Stimulated activated CD4-positive, alpha-beta T cell treated with anti-CD3 and anti-CD28 coated beads, Interleukin-2, amount 100 ng/mL, for 24 hours (primary cell): Measurements from ENCODE around the gene PIP5K1C.
"Not testable (repeated sequence)": the region's sequence is repeated elsewhere in the genome, so short reads cannot be mapped to it uniquely, and the experiment has no call there.

Experiments
- DNase-seq, 2 donors: peaks; one replicate each; pipeline ENCODE4 v3.0.0-alpha.2; 2020

PIP5K1C gene

GRCh38 chr19:3643674-3644313 lies 56.5 kb downstream of the PIP5K1C start:
- no peak for DNase-seq

GRCh38 chr19:3642987-3643673 lies 57.1 kb downstream of the PIP5K1C start:
- peak; percentile 27 to 43 for DNase-seq

- DNase-seq: no peak
These were observed 58.0 kb downstream of the PIP5K1C start for GRCh38 chr19:3642296-3642695.

- DNase-seq: no peak
These were observed 58.6 kb downstream of the PIP5K1C start for GRCh38 chr19:3641515-3642269.

GRCh38 chr19:3639479-3639878 lies 60.8 kb downstream of the PIP5K1C start:
- DNase-seq: no peak

GRCh38 chr19:3638208-3639193 lies 61.8 kb downstream of the PIP5K1C start:
- DNase-seq: no peak

- DNase-seq: no peak
These were observed 62.6 kb downstream of the PIP5K1C start for GRCh38 chr19:3637621-3638020.

GRCh38 chr19:3636962-3637361 lies 63.3 kb downstream of the PIP5K1C start:
- no peak for DNase-seq

- DNase-seq: no peak
These were observed 63.8 kb downstream of the PIP5K1C start for GRCh38 chr19:3636506-3636905.

- no peak for DNase-seq
These were observed 65.7 kb downstream of the PIP5K1C start for GRCh38 chr19:3634496-3635045.

- DNase-seq: no peak
These were observed 66.7 kb downstream of the PIP5K1C start for GRCh38 chr19:3633559-3633988.

- no peak for DNase-seq
These were observed 67.3 kb downstream of the PIP5K1C start for GRCh38 chr19:3632739-3633558.

- DNase-seq: no peak
These were observed 68.2 kb downstream of the PIP5K1C start for GRCh38 chr19:3632098-3632497.

- no peak for DNase-seq
These were observed 69.0 kb downstream of the PIP5K1C start for GRCh38 chr19:3631053-3631861.

GRCh38 chr19:3628766-3629165 lies 71.5 kb downstream of the PIP5K1C start:
- not testable (repeated sequence) for DNase-seq

- no peak for DNase-seq
These were observed 72.9 kb downstream of the PIP5K1C start for GRCh38 chr19:3627351-3627723.

GRCh38 chr19:3626473-3627350 lies 73.6 kb downstream of the PIP5K1C start, which contains the start of gene CACTIN:
Gene CACTIN, minus strand, starts transcription at chr19:3626790. Its CDS starts 28 bp downstream, at chr19:3626762.
- peak; percentile 99 to 100 for DNase-seq

GRCh38 chr19:3625996-3626472 lies 74.2 kb downstream of the PIP5K1C start:
- DNase-seq: no peak

- no peak for DNase-seq
These were observed 76.6 kb downstream of the PIP5K1C start for GRCh38 chr19:3623716-3624115.
